Esophagus muscularis mucosa (tissue), 3 donors: ENCODE data around the gene ENOX1.

ENCODE experiments used
- EP300 ChIP-seq: sonication (generic); formaldehyde crosslinking; IDR thresholded peaks from one replicate; pipeline ENCODE4 v1.6.1; 2017; ENCODE audit warnings: antibody characterized with exemption
- TF ChIP-seq, protein P1 (sequence below), 3 experiments: fragments of 200-600 bp in 2 of 3; fragments of 450-650 bp in 1 of 3; sonication (generic) in 2 of 3; IDR thresholded peaks; one replicate each; pipeline ENCODE4 v1.5.1; 2017 to 2019; ENCODE audit warnings: antibody characterized with exemption in 3 of 3, mild to moderate bottlenecking in 2 of 3, moderate library complexity in 1 of 3

DNA sequence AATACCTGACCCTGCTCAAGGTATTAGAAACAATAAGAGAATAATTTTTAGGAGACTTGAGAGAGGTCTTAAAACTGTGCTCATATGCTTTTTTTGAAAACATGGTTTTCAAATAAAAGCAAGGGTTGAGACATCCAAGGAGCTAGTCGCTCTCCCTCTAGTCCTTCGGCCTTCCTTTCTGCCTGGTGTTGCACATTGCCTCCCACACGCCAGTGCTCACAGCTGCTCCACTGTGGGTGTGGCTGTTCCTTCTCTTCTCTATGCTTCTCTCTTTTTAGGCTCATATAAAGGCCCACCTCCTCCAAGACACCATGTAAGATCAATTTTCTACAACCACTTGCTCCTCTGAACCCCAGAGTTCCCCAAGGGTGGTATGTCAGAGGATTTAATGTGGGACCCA lies 352.6 kb downstream of the ENOX1 start:
- TF ChIP-seq, protein P1, sequence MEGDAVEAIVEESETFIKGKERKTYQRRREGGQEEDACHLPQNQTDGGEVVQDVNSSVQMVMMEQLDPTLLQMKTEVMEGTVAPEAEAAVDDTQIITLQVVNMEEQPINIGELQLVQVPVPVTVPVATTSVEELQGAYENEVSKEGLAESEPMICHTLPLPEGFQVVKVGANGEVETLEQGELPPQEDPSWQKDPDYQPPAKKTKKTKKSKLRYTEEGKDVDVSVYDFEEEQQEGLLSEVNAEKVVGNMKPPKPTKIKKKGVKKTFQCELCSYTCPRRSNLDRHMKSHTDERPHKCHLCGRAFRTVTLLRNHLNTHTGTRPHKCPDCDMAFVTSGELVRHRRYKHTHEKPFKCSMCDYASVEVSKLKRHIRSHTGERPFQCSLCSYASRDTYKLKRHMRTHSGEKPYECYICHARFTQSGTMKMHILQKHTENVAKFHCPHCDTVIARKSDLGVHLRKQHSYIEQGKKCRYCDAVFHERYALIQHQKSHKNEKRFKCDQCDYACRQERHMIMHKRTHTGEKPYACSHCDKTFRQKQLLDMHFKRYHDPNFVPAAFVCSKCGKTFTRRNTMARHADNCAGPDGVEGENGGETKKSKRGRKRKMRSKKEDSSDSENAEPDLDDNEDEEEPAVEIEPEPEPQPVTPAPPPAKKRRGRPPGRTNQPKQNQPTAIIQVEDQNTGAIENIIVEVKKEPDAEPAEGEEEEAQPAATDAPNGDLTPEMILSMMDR (IDR thresholded peaks at IDR 0.05) = no peak
- no peak for TF ChIP-seq EP300
